Suprapubic skin (tissue), 4 donors: ENCODE measurements around the gene SLC25A40.

Experiments
- EP300 ChIP-seq: sonication (generic); formaldehyde crosslinking; IDR thresholded peaks from one replicate; pipeline ENCODE4 v1.6.1; 2017; ENCODE audit warnings: antibody characterized with exemption
- POLR2A ChIP-seq, 2 donors: fragments of 450-650 bp; IDR thresholded peaks; one replicate each; pipeline ENCODE4 v1.6.1; 2017; ENCODE audit warnings: antibody characterized with exemption in 2 of 2, mild to moderate bottlenecking in 2 of 2, moderate library complexity in 2 of 2
- POLR2AphosphoS5 ChIP-seq, 3 donors: sonication (generic); formaldehyde crosslinking; IDR thresholded peaks; one replicate each; pipeline ENCODE4 v1.6.1; 2017; ENCODE audit warnings: antibody characterized with exemption in 3 of 3
- TF ChIP-seq, protein P1 (sequence below), 2 donors: fragments of 200-600 bp in 1 of 2; fragments of 450-650 bp in 1 of 2; sonication (generic) in 1 of 2; IDR thresholded peaks; one replicate each; pipeline ENCODE4 v1.5.1; 2016 to 2019; ENCODE audit warnings: antibody characterized with exemption in 2 of 2, mild to moderate bottlenecking in 1 of 2, moderate library complexity in 1 of 2

DNA sequence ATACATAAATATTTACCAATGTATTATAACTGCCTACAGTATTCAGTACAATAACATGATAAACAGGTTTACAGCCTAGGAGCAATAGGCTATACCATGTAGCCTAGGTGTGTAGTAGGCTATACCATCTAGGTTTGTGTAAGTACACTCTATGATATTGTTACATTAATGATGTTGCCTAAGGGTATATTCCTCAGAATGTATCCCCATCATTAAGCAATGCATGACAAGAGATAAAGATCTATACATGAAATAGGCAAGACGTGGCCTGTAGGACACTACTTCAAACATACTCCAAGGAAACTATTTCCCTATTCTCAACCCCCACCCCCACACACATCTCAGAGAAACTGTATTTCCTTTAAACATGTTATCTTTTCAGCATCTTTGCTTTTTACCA is 42.6 kb upstream of the SLC25A40 start:
- TF ChIP-seq, protein P1, sequence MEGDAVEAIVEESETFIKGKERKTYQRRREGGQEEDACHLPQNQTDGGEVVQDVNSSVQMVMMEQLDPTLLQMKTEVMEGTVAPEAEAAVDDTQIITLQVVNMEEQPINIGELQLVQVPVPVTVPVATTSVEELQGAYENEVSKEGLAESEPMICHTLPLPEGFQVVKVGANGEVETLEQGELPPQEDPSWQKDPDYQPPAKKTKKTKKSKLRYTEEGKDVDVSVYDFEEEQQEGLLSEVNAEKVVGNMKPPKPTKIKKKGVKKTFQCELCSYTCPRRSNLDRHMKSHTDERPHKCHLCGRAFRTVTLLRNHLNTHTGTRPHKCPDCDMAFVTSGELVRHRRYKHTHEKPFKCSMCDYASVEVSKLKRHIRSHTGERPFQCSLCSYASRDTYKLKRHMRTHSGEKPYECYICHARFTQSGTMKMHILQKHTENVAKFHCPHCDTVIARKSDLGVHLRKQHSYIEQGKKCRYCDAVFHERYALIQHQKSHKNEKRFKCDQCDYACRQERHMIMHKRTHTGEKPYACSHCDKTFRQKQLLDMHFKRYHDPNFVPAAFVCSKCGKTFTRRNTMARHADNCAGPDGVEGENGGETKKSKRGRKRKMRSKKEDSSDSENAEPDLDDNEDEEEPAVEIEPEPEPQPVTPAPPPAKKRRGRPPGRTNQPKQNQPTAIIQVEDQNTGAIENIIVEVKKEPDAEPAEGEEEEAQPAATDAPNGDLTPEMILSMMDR (IDR thresholded peaks at IDR 0.05): no peak
- no peak for TF ChIP-seq POLR2A (IDR thresholded peaks at IDR 0.05)
- no peak for TF ChIP-seq POLR2AphosphoS5 (IDR thresholded peaks at IDR 0.05)
- TF ChIP-seq EP300: no peak
